Loucy (cell line): Measurements from ENCODE around the gene CHN1.

Experiments
- EZH2phosphoT487 ChIP-seq: fragments of 200-600 bp; IDR thresholded peaks from 2 replicates; pipeline ENCODE4 v1.6.1; 2018; ENCODE audit warnings: antibody characterized with exemption, mild to moderate bottlenecking, moderate library complexity, borderline replicate concordance
- TF ChIP-seq, protein P1 (sequence below): fragments of 200-600 bp; sonication (generic); conservative IDR thresholded peaks from 2 replicates; pipeline ENCODE4 v1.5.1; 2014; ENCODE audit warnings: mild to moderate bottlenecking, antibody characterized with exemption, low read length

DNA sequence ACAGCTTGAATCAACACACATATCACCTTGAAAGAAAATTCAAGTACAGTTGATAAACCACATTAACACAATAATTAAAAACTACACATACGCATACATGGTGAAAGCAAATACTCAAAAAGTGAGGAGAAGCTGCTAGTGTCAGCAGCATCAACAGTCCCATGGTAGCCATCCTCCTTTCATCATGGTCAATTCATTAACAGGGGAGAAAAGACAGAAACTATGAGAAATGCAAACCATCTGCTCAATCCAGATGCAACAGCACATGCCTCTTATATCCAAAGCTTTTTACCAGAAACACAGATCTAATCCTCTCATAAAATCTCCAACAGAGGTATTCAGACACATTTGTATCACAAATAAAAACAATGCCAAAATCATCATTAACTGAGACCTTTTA, 159.0 kb downstream of the CHN1 start:
- TF ChIP-seq, protein P1, sequence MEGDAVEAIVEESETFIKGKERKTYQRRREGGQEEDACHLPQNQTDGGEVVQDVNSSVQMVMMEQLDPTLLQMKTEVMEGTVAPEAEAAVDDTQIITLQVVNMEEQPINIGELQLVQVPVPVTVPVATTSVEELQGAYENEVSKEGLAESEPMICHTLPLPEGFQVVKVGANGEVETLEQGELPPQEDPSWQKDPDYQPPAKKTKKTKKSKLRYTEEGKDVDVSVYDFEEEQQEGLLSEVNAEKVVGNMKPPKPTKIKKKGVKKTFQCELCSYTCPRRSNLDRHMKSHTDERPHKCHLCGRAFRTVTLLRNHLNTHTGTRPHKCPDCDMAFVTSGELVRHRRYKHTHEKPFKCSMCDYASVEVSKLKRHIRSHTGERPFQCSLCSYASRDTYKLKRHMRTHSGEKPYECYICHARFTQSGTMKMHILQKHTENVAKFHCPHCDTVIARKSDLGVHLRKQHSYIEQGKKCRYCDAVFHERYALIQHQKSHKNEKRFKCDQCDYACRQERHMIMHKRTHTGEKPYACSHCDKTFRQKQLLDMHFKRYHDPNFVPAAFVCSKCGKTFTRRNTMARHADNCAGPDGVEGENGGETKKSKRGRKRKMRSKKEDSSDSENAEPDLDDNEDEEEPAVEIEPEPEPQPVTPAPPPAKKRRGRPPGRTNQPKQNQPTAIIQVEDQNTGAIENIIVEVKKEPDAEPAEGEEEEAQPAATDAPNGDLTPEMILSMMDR = no peak
- TF ChIP-seq EZH2phosphoT487 = no peak
